Kidney epithelial cell (primary cell): Measurements from ENCODE around the gene CACNA1D. TPM values are rescaled to one million over a fixed set of nuclear protein-coding genes. Genes with fewer than 3 reads are reported as not detected.
A peak's percentile ranks its signal among the peaks of the same experiment; 100 is the strongest.

Experiments
- DNase-seq: peaks from one replicate; pipeline ENCODE4 v3.0.0-alpha.2; 2010; ENCODE audit warnings: low read depth
- H3K27me3 ChIP-seq: 2 replicates; pipeline ENCODE4 v1.6.0; 2011; ENCODE audit warnings: low read length; ENCODE audit not compliant: control insufficient read depth, insufficient read depth
- H3K36me3 ChIP-seq: 2 replicates; pipeline ENCODE4 v1.5.1; 2011; ENCODE audit warnings: low read length; ENCODE audit not compliant: control insufficient read depth, insufficient read depth
- H3K4me3 ChIP-seq: 2 replicates; pipeline ENCODE4 v1.5.1; 2011; ENCODE audit warnings: low read depth, mild to moderate bottlenecking, control low read depth, low read length
- total RNA-seq: library from RNA; depleted of rRNA; stranded (reverse); fragments of >200 nt; gene quantifications from 2 replicates; pipeline ENCODE4 v1.2.3, GENCODE V29; 2015
- TF ChIP-seq, protein P1 (sequence below): IDR thresholded peaks from 2 replicates; pipeline ENCODE4 v1.5.1; 2011; ENCODE audit warnings: mild to moderate bottlenecking, moderate library complexity, low read length, control low read depth, inconsistent platforms; ENCODE audit not compliant: insufficient read depth, poor library complexity, severe bottlenecking

The CACNA1D gene
- total RNA-seq, 1 donor from 2014 or later = 0.21 TPM

DNA sequence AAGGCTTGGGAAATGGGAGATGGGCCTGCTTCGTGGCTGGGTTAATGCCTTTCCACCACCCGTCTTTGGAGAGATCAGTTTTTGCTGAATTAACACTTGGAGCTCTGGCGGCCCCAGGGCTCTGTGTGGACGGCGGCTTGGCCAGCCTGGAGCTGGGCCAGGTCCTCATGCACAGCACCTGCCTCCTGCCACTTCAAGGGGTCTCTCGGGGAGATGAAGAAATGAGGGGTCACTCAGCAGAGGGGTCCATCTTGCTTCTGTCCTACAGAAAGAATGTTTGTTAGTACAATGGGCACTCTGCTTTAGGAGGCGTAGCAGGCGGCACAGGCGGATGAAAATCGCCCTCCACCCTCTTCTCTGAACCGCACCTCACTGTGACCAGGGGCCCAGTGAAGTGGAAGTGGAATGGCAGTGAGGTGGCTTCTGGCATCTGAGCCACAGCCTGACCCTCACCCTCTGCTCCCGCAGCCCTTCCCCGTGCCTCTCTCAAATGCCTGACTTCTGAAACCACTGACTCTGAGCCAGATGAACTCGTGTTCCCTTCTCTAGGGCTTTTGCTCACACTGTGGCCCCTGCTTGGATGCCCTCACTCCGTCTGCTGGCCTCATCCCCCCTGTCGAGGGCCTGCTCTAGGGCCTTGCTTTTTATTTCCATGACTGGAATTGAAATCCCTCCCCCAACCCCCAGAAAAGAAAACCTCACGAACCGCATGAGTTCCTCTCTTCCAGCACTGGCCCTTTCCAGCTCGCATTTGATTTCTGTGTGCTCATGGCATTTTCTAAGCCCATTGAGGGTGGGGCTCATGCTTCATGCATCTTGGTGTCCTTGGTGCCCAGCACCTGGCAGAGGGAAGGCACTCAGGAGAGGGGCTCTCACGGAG, 309.6 kb downstream of the CACNA1D start:
- TF ChIP-seq, protein P1, sequence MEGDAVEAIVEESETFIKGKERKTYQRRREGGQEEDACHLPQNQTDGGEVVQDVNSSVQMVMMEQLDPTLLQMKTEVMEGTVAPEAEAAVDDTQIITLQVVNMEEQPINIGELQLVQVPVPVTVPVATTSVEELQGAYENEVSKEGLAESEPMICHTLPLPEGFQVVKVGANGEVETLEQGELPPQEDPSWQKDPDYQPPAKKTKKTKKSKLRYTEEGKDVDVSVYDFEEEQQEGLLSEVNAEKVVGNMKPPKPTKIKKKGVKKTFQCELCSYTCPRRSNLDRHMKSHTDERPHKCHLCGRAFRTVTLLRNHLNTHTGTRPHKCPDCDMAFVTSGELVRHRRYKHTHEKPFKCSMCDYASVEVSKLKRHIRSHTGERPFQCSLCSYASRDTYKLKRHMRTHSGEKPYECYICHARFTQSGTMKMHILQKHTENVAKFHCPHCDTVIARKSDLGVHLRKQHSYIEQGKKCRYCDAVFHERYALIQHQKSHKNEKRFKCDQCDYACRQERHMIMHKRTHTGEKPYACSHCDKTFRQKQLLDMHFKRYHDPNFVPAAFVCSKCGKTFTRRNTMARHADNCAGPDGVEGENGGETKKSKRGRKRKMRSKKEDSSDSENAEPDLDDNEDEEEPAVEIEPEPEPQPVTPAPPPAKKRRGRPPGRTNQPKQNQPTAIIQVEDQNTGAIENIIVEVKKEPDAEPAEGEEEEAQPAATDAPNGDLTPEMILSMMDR = no peak
- no peaks in the 10 kb centered on the region for H3K27me3 ChIP-seq
- H3K4me3 ChIP-seq = no peak overlapping the region
- DNase-seq = no peak
- H3K36me3 ChIP-seq = no peaks in the 10 kb centered on the region

DNA sequence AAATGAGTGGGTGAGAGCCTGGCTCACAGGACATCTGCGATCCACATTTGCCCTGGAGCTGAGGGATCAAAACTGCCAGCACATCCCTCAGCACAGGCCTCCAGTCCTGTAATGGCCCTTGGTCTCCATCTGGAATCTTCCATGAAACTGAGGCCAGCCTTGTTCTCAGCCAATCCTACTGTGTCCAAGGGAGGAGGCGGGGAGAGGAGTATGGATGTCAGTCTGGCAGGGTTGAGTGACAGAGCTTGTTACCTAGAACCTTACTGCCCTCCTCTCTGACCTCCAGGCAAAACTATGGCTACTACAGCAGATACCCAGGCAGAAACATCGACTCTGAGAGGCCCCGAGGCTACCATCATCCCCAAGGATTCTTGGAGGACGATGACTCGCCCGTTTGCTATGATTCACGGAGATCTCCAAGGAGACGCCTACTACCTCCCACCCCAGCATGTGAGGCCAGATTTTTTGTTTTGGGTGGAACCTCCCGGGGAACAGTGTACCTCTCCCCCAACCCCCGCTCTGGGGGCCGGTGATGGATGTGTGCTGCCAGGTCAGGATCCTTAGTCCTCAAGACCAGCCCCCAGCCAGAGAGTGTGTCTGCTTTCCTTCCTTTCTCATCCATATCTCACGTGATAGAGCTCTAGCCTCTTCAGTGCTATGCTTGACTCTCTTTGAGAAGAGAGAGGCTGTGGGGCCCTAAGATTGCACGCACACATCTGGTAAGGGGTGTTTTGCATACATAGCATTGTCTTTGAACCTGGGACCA, 310.5 kb downstream of the CACNA1D start:
- Histone ChIP-seq H3K27me3 (no peaks in the 10 kb centered on the region), H3K36me3 (no peaks in the 10 kb centered on the region), H3K4me3 (no peak overlapping the region)
- peak; percentile 55 for DNase-seq
- TF ChIP-seq, protein P1 = no peak

DNA sequence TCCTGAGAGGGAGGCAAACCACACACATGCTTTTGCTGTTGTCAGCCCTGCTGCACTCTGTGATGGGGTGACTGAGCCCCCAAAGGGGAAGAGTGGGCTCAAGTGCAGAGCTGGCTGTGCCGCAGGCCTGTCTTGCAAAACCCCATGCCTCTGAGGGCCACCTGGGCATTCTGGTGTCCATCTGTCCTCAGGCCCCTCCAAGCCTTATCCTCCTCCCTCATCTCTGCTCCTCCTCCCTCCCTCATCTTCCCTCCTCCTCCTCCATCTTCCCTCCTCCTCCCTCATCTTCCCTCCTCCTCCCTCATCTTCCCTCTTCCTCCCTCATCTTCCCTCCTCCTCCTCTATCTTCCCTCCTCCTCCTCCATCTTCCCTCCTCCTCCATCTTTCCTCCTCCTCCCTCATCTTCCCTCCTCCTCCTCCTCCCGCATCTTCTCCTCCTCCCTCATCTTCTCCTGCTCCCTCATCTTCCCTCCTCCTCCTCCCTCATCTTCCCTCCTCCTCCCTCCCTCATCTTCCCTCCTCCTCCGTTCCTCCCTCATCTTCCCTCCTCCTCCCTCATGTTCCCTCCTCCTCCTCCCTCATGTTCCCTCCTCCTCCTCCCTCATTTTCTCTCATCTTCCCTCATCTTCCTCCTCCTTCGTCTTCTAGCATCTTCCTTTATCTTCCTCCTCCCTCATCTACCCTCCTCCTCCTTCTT, 311.2 kb downstream of the CACNA1D start:
- H3K36me3 ChIP-seq = no peaks in the 10 kb centered on the region
- no peak for DNase-seq
- no peaks in the 10 kb centered on the region for H3K27me3 ChIP-seq
- no peak overlapping the region for H3K4me3 ChIP-seq
- TF ChIP-seq, protein P1 = no peak

DNA sequence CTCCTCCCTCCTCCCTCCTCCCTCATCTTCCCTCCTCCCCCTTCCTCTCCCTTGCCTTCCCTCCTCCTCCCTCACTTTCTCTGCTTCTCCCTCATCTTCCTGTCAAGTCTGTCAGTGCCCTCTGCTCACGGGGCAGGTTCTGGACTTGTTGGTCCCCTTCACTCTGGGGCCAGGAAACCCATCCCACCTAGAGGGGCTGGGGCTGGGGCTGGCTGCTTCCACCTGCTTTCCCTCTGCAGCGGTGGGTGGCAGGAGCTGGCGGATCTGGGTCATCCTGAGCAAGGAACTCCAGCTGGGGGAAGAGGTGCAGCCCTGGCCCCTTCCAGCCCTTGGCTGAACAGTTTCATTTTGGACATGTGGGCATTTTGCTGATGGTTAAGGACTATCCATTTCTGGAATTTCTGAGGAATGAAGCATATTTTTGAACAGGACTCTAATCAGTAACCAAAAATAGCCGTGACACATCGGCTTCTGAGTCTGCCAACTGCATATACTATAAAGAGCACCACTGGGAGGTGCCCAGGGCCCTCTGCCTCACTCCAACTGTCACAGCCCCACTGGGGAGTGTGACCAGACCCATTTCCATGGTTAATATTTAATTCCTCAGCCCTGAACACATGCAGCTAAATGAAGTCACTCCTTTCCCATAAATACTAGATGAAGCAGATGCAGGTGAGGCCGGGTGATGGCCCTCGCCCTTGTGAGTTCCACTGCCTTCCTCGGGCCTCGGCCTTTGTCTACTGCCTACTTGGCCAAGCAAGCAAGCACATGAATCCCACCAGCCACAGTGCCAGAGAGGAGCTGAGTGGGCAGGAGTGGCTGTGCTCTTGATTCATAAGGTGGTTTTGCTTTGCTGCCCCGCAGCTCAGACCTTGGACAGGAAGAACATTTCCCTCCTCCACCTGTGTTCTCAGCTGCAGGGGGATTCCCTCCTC, 312.0 kb downstream of the CACNA1D start:
- Histone ChIP-seq H3K27me3 (no peaks in the 10 kb centered on the region), H3K4me3 (no peak overlapping the region), H3K36me3 (no peaks in the 10 kb centered on the region)
- TF ChIP-seq, protein P1 = peak; percentile 12
- peak; percentile 71 for DNase-seq

DNA sequence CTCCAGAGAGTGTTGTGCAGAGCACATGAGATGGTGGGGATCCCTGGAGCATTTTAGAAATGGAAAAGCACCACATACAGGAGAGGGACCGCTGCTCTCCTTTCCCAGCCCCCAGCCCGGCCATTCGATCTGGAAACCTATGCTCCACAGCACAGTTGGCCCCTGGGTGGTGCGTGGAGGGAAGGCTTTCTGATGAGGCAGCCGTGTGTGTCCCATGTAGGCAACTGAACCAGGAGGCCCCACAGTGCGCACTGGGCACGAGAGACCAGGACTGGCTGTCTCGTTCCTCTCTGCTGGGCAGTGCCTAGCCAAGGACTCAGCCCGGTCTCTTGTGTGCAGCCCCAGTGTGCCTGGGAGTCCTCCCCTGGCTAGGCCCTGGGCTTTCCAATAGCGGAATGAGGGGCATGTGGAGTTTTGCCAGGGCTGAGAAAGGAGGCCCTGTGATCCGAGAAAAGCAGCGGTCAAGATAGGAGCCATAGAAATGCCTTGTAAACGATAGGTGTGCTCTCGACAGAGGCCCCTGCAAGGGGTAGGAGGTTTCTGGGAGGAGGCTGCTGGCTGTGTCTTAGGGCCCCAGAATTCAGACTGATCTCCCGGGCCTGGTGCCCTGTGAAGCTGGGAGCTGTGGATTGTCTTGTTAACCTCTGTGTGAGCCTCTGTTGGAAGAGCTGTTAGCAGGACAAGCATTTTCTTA, 312.9 kb downstream of the CACNA1D start:
- Histone ChIP-seq H3K4me3 (no peak overlapping the region), H3K27me3 (no peaks in the 10 kb centered on the region), H3K36me3 (no peaks in the 10 kb centered on the region)
- TF ChIP-seq, protein P1 = no peak
- DNase-seq = no peak
